GOT3 (cell line): ENCODE measurements around the gene KIR2DL1.
"Not testable (repeated sequence)": the region's sequence is repeated elsewhere in the genome, so short reads cannot be mapped to it uniquely, and the experiment has no call there.

Source experiments
- DNase-seq: peaks from one replicate; lab custom pipeline; 2025; ENCODE audit warnings: mixed read lengths; lab: John Stamatoyannopoulos, UW

Gene KIR2DL1

DNA sequence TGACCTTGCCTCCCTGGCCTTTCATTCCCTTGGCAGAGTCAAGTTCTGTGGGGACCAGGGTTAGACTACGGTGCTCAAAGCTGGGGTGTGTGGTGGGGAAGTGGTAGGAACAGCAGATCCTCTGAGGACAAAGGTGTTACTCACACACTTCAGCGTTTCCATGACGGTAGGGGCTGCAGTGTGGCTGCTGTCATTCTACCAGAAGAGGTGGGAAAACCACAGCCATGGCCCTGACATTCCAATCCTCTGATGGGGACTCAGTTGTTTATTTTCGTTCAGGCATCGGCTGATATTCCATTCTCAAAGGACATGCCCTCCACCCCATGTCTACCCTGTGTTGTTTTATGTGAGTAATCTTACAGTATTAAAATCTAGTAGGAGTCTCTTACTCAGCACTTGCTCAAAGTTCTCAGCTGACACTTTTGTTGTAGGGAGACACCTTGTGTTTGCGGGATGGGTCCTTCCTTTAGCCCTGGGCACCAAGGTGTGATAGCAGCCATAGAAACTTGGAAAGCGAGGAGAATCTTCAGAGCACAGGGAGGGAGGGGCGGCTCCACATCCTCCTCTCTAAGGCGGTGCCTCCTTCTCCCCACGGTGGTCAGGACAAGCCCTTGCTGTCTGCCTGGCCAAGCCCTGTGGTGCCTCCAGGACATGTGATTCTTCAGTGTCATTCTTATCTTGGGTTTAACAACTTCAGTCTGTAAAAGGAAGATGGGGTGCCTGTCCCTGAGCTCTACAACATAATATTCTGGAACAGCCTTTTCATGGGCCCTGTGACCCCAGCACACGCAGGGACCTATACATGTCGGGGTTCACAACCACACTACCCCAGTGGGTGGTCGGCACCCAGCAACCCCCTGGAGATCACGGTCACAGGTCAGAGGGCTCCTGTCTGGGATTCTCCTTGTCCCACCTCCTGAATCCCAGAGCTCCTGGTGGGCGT lies 1.7 kb downstream of the KIR2DL1 start:
- not testable (repeated sequence) for DNase-seq

DNA sequence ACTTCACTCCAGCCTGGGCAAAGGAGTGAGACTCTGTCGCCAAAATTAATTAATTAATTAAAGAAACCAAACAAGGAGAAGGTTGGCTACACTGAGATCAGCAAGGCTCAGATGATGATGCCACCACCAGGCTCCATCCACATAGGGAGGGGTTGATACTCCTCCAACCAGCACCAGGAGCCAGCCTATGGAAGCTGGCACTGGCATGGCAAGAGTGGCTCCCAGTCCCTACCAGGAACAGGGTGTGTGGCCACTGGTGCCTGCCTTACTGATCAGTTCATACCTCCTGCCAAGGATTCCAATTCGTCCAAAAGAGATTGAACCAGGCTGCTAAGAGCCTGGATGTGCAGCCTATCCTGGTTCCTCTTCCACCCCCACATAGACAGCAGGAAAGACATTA lies 3.1 kb downstream of the KIR2DL1 start:
- DNase-seq, result not testable (repeated sequence)

DNA sequence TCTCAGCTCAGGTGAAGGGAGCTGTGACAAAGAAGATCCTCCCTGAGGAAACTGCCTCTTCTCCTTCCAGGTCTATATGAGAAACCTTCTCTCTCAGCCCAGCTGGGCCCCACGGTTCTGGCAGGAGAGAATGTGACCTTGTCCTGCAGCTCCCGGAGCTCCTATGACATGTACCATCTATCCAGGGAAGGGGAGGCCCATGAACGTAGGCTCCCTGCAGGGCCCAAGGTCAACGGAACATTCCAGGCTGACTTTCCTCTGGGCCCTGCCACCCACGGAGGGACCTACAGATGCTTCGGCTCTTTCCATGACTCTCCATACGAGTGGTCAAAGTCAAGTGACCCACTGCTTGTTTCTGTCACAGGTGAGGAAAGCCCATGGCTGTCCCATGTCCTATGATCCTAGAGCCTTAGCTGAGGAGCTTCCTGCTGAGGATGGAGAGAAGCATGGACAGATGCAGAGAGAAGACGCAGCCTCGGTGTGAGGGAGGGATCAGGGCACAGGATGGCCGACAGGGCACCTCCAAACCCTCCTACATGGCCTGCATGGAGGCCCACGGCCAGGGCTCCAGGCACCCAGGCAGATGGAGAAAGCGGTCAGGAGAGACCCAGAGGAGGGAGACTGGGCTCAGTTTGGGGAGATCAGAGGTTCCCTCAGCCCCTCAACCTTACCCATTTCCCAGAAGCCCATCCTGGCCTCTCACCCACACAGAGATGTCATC lies 5.7 kb downstream of the KIR2DL1 start:
- not testable (repeated sequence) for DNase-seq

DNA sequence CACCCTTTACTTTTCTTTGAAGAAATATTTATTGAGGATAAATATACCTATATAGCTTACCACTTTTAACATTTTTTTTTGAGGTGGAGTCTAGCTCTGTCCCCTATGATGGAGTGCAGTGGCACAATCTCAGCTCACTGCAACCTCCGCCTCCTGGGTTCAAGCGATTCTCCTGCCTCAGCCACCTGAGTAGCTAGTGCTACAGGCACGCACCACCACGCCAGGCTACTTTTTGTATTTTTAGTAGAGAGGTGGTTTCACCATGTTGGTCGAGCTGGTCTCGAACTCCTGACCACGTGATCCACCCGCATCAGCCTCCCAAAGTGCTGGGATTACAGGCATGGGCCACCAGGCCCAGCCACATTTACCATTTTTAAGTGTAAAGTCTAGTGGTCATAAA lies 6.2 kb downstream of the KIR2DL1 start:
- DNase-seq, result not testable (repeated sequence)

DNA sequence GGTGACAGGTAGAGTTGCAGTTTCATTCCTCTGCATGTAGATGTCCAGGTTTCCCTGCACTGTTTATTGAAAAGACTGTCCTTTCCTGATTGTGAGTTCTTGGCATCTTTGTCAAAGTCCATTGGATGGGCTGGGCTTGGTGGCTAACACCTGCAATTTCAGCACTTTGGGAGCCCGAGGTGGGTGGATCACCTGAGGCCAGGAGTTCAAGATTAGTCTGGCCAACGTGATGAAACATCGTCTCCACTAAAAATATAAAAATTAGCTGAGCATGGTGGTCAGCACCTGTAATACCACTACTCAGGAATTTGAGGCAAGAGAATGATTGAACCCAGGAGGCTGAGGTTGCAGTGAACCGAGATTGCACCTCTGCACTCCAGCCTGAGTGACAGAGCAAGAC lies 8.3 kb downstream of the KIR2DL1 start:
- not testable (repeated sequence) for DNase-seq

DNA sequence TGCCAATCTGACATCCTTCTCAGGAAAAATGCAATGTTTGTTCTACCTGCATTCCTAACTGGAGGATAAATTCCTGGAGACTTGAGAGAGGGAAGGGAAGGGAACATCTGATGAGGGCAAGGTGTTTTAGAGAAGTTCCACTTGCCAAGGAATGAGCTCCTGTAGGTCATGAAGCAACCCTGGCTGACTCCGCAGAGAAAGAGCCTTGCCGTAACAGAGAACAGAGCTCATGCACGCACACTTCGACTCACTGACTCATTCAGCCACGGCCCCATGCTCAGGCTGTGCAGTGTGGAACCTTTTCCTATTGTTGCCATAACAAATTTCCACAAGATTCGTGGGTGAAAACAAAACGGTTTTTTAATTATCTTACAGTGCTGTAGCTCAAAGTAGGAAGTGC lies 9.3 kb downstream of the KIR2DL1 start:
- DNase-seq, result not testable (repeated sequence)

DNA sequence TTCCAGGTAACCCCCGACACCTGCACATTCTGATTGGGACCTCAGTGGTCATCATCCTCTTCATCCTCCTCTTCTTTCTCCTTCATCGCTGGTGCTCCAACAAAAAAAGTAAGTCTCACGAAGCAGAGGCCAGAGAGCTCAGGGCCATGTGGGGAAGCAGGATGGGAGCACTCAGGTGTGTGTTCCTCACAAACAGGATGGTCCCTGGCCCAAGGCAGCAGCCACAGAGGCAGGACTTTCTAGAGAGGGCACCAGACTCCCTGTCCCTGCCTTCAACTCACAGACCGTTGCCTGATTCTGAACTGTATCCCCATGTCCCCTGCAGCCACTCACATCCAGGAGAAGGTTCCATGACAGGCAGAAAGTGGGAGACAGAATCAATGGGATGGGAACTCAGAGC lies 13.3 kb downstream of the KIR2DL1 start:
- not testable (repeated sequence) for DNase-seq

DNA sequence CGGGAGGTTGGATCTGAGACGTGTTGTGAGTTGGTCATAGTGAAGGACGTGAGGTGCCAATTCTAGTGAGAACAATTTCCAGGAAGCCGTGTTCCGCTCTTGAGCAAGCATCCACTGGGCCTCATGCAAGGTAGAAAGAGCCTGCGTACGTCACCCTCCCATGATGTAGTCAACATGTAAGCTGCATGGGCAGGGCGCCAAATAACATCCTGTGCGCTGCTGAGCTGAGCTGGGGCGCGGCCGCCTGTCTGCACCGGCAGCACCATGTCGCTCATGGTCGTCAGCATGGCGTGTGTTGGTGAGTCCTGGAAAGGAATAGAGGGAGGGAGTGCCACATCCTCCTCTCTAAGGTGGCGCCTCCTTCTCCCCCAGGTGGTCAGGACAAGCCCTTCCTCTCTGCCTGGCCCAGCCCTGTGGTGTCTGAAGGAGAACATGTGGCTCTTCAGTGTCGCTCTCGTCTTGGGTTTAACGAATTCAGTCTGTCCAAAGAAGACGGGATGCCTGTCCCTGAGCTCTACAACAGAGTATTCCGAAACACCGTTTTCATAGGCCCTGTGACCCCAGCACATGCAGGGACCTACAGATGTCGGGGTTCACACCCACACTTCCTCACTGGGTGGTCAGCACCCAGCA lies 16.6 kb downstream of the KIR2DL1 start:
- not testable (repeated sequence) for DNase-seq

DNA sequence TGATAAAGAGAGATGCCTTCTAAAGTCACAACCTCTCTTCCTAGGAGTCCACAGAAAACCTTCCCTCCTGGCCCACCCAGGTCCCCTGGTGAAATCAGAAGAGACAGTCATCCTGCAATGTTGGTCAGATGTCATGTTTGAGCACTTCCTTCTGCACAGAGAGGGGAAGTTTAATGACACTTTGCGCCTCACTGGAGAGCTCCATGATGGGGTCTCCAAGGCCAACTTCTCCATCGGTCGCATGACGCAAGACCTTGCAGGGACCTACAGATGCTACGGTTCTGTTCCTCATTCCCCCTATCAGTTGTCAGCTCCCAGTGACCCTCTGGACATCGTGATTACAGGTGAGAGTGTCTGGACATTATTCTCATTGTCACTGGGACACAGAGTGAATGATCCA lies 18.6 kb downstream of the KIR2DL1 start:
- not testable (repeated sequence) for DNase-seq

DNA sequence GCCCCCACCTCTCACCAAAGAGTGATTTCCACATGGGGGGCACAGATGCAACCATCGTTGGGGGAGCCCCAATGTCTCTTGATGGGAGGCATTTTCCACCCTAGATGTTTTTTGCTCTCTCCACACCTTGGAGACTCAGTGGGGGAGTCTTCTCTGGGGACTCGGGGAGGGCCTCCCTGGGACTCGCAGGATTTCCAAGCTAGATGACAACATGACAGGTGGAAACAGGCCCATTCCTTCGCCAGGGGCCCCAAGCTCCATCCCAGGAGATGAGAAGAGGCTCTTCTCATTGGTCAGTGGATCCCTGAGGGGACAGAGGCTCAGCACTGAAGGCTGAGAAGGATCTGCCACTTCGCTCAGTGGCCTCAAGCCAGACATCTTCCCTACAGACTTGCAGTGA lies 21.1 kb downstream of the KIR2DL1 start:
- no peak for DNase-seq

DNA sequence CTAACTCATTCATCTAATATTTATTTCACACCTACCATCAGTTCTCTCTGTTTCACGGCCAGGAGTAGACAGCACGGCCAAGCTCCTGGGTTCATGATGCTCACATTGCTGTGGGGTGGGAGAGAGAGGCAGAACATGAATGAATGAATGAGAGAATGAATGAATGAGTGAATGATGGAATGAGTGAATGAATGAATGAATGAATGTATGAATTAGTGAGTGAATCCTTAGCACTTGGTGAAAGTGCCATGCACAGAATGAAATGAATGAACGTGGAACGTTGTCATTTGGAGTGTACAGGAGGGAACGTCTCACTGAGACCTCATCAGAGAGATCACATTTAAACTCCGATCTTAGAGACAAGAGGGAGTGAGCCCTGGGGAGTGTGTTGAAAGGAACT lies 21.9 kb downstream of the KIR2DL1 start:
- no peak for DNase-seq

DNA sequence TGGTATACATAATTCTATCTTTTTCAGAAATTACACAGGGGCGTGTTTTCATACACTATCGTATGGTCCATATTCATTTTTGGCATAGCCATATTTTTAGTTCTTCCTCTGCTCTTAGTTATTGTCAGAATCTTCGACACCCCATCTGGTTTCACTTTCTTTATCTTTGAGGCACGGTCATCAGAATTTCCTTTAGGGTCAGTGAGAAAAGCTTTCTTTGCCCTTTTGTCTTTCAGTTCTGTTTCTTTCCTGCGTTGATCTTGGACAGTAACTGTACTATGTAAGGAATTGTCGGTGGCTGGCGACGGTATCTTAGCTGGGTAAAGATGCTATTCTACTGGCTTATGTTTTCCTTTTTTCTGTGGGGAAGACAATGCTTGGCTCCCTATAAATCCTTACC lies 23.2 kb downstream of the KIR2DL1 start:
- no peak for DNase-seq

DNA sequence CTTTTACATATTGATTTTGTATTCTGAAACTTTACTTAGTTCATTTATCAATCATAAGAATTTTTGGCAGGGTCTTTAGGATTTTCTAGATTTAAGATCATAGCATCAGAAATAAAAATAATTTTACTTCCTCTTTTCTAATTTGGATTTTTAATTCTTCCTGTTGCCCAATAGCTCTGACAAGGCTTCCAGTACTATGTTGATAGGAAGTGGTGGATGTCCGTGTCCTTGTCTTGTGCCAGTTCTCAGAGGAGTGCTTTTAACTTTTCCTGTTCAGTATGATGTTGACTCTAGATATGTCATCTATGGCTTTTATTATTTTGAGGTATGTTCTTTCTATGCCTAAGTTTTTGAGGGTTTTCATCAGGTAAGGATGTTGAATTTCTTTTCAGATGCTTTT lies 26.2 kb downstream of the KIR2DL1 start:
- DNase-seq, result no peak

DNA sequence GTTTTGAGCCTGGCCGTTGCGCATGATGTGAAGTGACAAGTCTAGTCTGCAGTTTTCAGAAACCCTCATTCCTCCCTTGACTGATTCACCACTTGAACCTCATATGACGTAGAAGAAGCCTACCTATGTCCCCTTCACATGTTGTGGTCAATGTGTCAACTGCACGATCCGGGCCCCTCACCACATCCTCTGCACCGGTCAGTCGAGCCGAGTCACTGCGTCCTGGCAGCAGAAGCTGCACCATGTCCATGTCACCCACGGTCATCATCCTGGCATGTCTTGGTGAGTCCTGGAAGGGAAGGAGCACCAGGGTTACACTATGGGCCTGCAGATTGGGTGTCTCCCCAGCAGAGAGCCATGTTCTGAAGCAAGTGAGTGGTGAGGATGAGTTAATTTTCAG lies 33.8 kb downstream of the KIR2DL1 start, which contains the start of gene KIR2DL4:
KIR2DL4 (plus strand) TSS at position 201 of the 400 bp plus-strand sequence; CDS start at position 243, 42 bp downstream.
- DNase-seq, result no peak

DNA sequence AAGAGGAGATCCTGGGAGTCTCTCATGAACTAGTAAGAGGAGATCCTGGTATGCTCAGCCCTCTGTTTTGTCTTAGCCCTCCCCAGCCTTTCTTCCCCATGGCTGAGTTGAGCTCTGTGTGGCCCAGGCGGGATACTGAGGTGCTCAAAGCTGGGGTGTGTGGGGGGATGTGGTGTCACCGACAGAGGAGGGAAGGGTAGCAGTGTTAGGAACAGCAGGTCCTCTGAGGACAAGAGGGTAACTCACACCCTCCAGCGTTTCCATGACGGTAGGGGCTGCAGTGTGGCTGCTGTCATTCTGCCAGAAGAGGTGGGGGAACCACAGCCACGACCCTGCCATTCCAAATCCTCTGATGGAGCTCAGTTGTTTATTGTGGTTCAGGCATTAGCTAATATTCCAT lies 34.5 kb downstream of the KIR2DL1 start:
- DNase-seq, result no peak

DNA sequence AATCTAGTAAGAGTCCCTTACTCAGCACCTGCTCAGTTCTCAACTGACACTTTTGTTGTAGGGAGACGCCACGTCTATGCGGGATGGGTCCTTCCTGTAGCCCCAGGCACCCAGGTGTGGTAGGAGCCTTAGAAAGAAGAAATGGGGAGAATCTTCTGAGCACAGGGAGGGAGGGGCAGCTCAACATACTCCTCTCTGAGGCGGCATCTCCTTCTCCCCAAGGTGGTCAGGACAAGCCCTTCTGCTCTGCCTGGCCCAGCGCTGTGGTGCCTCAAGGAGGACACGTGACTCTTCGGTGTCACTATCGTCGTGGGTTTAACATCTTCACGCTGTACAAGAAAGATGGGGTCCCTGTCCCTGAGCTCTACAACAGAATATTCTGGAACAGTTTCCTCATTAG lies 35.0 kb downstream of the KIR2DL1 start:
- no peak for DNase-seq

DNA sequence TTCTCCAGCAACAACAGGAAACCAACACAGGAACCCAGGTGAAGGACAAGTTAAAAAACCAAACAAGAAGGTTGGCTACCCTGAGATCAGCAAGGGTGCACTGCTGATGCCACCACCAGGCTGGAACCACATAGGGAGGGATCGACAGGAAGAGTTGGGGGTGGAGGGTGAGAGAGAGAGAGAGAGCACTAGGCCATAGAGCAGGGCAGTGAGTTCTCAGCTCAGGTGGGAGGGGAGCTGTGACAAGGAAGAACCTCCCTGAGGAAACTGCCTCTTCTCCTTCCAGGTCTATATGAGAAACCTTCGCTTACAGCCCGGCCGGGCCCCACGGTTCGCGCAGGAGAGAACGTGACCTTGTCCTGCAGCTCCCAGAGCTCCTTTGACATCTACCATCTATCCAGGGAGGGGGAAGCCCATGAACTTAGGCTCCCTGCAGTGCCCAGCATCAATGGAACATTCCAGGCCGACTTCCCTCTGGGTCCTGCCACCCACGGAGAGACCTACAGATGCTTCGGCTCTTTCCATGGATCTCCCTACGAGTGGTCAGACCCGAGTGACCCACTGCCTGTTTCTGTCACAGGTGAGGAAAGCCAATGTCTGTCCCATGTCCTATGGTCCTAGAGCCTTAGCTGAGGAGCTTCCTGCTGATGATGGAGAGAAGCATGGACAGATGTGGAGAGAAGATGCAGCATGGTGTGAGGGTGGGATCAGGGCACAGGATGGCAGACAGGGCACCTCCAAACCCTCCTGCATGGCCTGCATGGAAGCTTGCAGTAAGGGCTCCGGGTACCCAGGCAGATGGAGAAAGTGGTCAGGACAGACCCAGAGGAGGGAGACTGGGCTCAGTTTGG lies 36.3 kb downstream of the KIR2DL1 start:
- no peak for DNase-seq

DNA sequence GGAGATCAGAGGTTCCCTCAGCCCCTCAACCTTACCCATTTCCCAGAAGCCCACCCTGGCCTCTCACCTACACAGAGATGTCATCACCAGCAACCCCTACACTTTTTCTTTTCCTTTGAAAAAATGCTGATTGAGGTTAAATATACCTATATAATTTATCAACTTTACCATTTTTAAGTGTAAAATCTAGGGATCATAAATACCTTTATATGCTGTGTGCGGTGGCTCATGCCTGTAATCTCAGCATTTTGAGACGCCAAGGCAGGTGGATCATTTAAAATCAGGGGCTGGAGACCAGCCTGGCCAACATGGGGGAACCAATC lies 36.9 kb downstream of the KIR2DL1 start:
- DNase-seq, result no peak

DNA sequence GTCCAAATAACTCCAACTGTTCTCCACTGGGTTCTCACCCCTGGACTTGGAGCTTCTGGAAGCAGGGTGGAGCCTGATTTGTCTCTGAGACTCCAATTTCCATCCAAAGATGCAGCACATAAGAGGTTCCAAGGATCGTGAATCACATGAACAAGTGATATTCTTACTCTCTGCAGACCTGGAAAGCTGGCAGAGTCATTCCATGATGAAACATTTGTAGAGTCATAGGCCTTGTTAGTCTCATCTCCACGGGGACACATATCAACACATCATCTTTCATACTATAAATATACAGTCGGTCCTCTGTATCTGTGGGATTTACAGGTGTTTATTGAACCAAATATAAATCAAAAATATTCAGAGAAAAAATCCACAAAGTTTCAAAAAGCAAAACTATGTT lies 45.0 kb downstream of the KIR2DL1 start:
- not testable (repeated sequence) for DNase-seq

DNA sequence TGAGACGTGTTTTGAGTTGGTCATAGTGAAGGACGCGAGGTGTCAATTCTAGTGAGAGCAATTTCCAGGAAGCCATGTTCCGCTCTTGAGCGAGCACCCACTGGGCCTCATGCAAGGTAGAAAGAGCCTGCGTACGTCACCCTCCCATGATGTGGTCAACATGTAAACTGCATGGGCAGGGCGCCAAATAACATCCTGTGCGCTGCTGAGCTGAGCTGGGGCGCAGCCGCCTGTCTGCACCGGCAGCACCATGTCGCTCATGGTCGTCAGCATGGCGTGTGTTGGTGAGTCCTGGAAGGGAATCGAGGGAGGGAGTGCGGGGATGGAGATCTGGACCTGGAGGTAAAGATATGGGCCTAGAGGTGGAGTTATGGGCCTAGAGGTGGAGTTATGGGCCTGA lies 46.7 kb downstream of the KIR2DL1 start, which contains the start of gene KIR3DL1:
KIR3DL1 (plus strand) TSS at position 218 of the 400 bp plus-strand sequence.
- DNase-seq, result not testable (repeated sequence)

DNA sequence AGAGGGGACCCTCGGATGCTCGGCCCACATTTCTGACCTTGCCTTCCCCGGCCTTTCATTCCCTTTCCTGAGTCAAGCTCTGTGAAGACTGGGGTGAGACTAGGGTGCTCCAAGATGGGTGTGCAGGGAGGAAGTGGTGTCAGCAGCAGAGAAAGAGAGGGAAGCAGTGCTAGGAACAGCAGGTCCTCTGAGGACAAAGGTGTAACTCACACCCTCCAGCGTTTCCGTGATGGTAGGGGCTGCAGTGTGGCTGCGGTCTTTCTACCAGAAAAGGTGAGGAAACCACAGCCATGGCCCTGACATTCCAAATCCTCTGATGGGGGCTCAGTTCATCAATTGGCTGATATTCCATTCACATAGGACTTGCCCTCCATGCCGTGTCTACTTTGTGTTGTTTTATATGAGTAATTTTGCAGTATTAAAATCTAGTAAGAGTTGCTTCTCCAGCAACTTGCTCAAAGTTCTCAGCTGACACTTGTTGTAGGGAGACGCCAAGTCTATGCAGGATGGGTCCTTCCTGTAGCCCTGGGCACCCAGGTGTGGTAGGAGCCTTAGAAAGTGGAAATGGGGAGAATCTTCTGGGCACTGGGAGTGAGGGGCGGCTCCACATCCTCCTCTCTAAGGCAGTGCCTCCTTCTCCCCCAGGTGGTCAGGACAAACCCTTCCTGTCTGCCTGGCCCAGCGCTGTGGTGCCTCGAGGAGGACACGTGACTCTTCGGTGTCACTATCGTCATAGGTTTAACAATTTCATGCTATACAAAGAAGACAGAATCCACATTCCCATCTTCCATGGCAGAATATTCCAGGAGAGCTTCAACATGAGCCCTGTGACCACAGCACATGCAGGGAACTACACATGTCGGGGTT lies 48.3 kb downstream of the KIR2DL1 start:
- no peak for DNase-seq
